H1 (cell line): ENCODE data around the gene PLK5. TPM values are rescaled to one million over a fixed set of nuclear protein-coding genes. Genes with fewer than 3 reads are reported as not detected.

Experiments
- CTCF ChIA-PET: fragments of 300-600 bp; sonication (Branson Sonifier 250); formaldehyde crosslinking; loops from one replicate; lab custom pipeline; 2021; ENCODE audit not compliant: partially characterized antibody; lab: Charles Lee
- POLR2A ChIA-PET: fragments of 300-600 bp; sonication (Branson Sonifier 250); formaldehyde crosslinking; loops from one replicate; lab custom pipeline; 2021; ENCODE audit warnings: inconsistent platforms; ENCODE audit not compliant: partially characterized antibody; lab: Charles Lee
- DNase-seq, 2 experiments: peaks; one replicate each; pipeline versions ENCODE4 v3.0.0 to v3.0.0-alpha.2; 2010 to 2022; ENCODE audit warnings: low spot score in 2 of 2, low read depth in 1 of 2, mixed read lengths in 1 of 2
- FAIRE-seq: peaks from 2 replicates; lab custom pipeline; 2011; peaks lifted over from hg19 to GRCh38; lab: Jason Lieb, UNC
- H2AFZ ChIP-seq: 2 replicates; pipeline ENCODE4 v1.8.1; 2012; ENCODE audit warnings: low read length, inconsistent platforms
- H2AK5ac ChIP-seq: 2 replicates; pipeline ENCODE4 v1.6.1; 2013; ENCODE audit warnings: low read depth, low read length
- H2BK120ac ChIP-seq: replicated peaks from 2 replicates; pipeline ENCODE3; 2013; ENCODE audit warnings: low read depth, low read length, inconsistent platforms
- H2BK12ac ChIP-seq: 2 replicates; pipeline ENCODE4 v1.6.1; 2013; ENCODE audit warnings: low read depth, low read length
- H2BK15ac ChIP-seq: 2 replicates; pipeline ENCODE4 v1.6.1; 2013; ENCODE audit warnings: low read length
- H2BK20ac ChIP-seq: 2 replicates; pipeline ENCODE4 v1.6.1; 2013; ENCODE audit warnings: low read length
- H2BK5ac ChIP-seq: 2 replicates; pipeline ENCODE4 v1.6.1; 2013; ENCODE audit warnings: low read depth, low read length
- H3K14ac ChIP-seq: 2 replicates; pipeline ENCODE4 v1.6.1; 2013; ENCODE audit warnings: inconsistent platforms; ENCODE audit not compliant: insufficient read length
- H3K18ac ChIP-seq: 2 replicates; pipeline ENCODE4 v1.6.1; 2013; ENCODE audit warnings: low read length; ENCODE audit errors: extremely low read depth
- H3K23ac ChIP-seq: 2 replicates; pipeline ENCODE4 v1.6.1; 2013; ENCODE audit warnings: inconsistent platforms; ENCODE audit not compliant: insufficient read length
- H3K23me2 ChIP-seq: 2 replicates; pipeline ENCODE4 v1.6.1; 2013; ENCODE audit warnings: low read depth, low read length
- H3K27ac ChIP-seq: 2 replicates; pipeline ENCODE4 v1.6.1; 2011; ENCODE audit warnings: low read depth, low read length, inconsistent platforms
- H3K27me3 ChIP-seq, 4 experiments: replicated peaks in 1 of 4; 1 replicate in 1 of 4; 2 replicates in 3 of 4; pipeline versions ENCODE4 v1.6.1 to v1.8.1; 2011 to 2013; ENCODE audit warnings: low read length in 3 of 4, mild to moderate bottlenecking in 3 of 4, inconsistent platforms in 2 of 4, mixed read lengths in 2 of 4, moderate library complexity in 1 of 4; ENCODE audit not compliant: control insufficient read depth in 3 of 4, insufficient read depth in 3 of 4; ENCODE audit errors: extremely low read depth in 1 of 4
- H3K36me3 ChIP-seq, 4 experiments: 2 replicates each; pipeline versions ENCODE4 v1.6.1 to v1.8.1; 2011 to 2013; ENCODE audit warnings: mild to moderate bottlenecking in 4 of 4, low read length in 3 of 4, moderate library complexity in 2 of 4, control low read depth in 1 of 4, inconsistent platforms in 1 of 4; ENCODE audit not compliant: insufficient read depth in 4 of 4, control insufficient read depth in 2 of 4
- H3K4ac ChIP-seq: replicated peaks from 2 replicates; pipeline ENCODE3; 2013; ENCODE audit warnings: low read length, low read depth, mixed read lengths, inconsistent platforms; ENCODE audit not compliant: insufficient read length
- H3K4me1 ChIP-seq, 4 experiments: replicated peaks in 1 of 4; 1 replicate in 1 of 4; 2 replicates in 3 of 4; pipeline versions ENCODE4 v1.6.1 to v1.8.1; 2011 to 2013; ENCODE audit warnings: low read length in 3 of 4, inconsistent platforms in 2 of 4, mixed read lengths in 1 of 4; ENCODE audit not compliant: insufficient read depth in 4 of 4, control insufficient read depth in 3 of 4
- H3K4me2 ChIP-seq, 2 experiments: 2 replicates each; pipeline versions ENCODE4 v1.6.1 to v1.8.1; 2011 to 2013; ENCODE audit warnings: low read depth in 2 of 2, low read length in 2 of 2, control low read depth in 1 of 2, inconsistent platforms in 1 of 2, mild to moderate bottlenecking in 1 of 2; ENCODE audit not compliant: insufficient read depth in 1 of 2
- H3K4me3 ChIP-seq, 4 experiments: fragments of 200-600, 300-600 bp in 1 of 4; sonication (generic), shearing (Covaris generic), sonication (Bioruptor Twin) in 1 of 4; 2 replicates each; pipeline versions ENCODE4 v1.5.1 to v1.8.1; 2011 to 2016; ENCODE audit warnings: low read length in 4 of 4, low read depth in 3 of 4, control low read depth in 2 of 4, inconsistent platforms in 2 of 4, mild to moderate bottlenecking in 2 of 4, mixed read lengths in 1 of 4, moderate library complexity in 1 of 4; ENCODE audit not compliant: insufficient read depth in 2 of 4; ENCODE audit errors: extremely low read depth in 1 of 4
- H3K56ac ChIP-seq: replicated peaks from 2 replicates; pipeline ENCODE3; 2013; ENCODE audit warnings: low read depth, mild to moderate bottlenecking, mixed read lengths, low read length, inconsistent platforms; ENCODE audit not compliant: insufficient read length
- H3K79me1 ChIP-seq: 2 replicates; pipeline ENCODE4 v1.6.1; 2013; ENCODE audit warnings: low read depth, low read length, control low read depth
- H3K79me2 ChIP-seq, 2 experiments: 2 replicates each; pipeline versions ENCODE4 v1.6.1 to v1.8.1; 2012 to 2013; ENCODE audit warnings: low read length in 2 of 2, mild to moderate bottlenecking in 2 of 2, inconsistent platforms in 1 of 2; ENCODE audit not compliant: insufficient read depth in 2 of 2, control insufficient read depth in 1 of 2
- H3K9ac ChIP-seq, 4 experiments: replicated peaks in 1 of 4; 1 replicate in 1 of 4; 2 replicates in 3 of 4; pipeline versions ENCODE4 v1.6.1 to v1.8.1; 2011 to 2013; ENCODE audit warnings: low read depth in 3 of 4, low read length in 3 of 4, control low read depth in 2 of 4, mild to moderate bottlenecking in 2 of 4, moderate library complexity in 2 of 4, inconsistent platforms in 1 of 4; ENCODE audit errors: extremely low read depth in 1 of 4
- H3K9me3 ChIP-seq, 2 experiments: 2 replicates each; pipeline versions ENCODE4 v1.6.1 to v1.8.1; 2012 to 2013; ENCODE audit warnings: mild to moderate bottlenecking in 2 of 2, moderate library complexity in 2 of 2, control low read depth in 1 of 2, inconsistent platforms in 1 of 2, low read depth in 1 of 2, low read length in 1 of 2, mixed read lengths in 1 of 2; ENCODE audit not compliant: insufficient read depth in 2 of 2
- H4K20me1 ChIP-seq, 2 experiments: replicated peaks in 1 of 2; 2 replicates each; pipeline versions ENCODE3 to v1.8.1; 2011 to 2013; ENCODE audit warnings: inconsistent platforms in 2 of 2, low read length in 2 of 2, mild to moderate bottlenecking in 1 of 2; ENCODE audit not compliant: insufficient read depth in 2 of 2, control insufficient read depth in 1 of 2
- H4K5ac ChIP-seq: 2 replicates; pipeline ENCODE4 v1.6.1; 2013; ENCODE audit warnings: low read length, low read depth, mixed read lengths, inconsistent platforms; ENCODE audit not compliant: insufficient read length
- H4K8ac ChIP-seq: 2 replicates; pipeline ENCODE4 v1.8.0; 2013; ENCODE audit warnings: mild to moderate bottlenecking, moderate library complexity, low read length, inconsistent platforms; ENCODE audit not compliant: insufficient read depth; ENCODE audit errors: extremely low read depth
- H4K91ac ChIP-seq: replicated peaks from 2 replicates; pipeline ENCODE3; 2013; ENCODE audit warnings: low read length, mixed read lengths, inconsistent platforms; ENCODE audit not compliant: insufficient read length
- EGR1 ChIP-seq: IDR thresholded peaks from 2 replicates; pipeline ENCODE4 v1.6.1; 2011; ENCODE audit warnings: low read depth, low read length, borderline replicate concordance
- EP300 ChIP-seq, 2 experiments: IDR thresholded peaks; 1 replicate in 1 of 2; 2 replicates in 1 of 2; pipeline ENCODE4 v1.6.1; 2011 to 2012; ENCODE audit warnings: low read depth in 2 of 2, low read length in 2 of 2, mild to moderate bottlenecking in 2 of 2, borderline replicate concordance in 1 of 2, inconsistent platforms in 1 of 2, moderate library complexity in 1 of 2
- JUN ChIP-seq: IDR thresholded peaks from 2 replicates; pipeline ENCODE4 v1.6.1; 2011; ENCODE audit warnings: low read depth, mild to moderate bottlenecking, improper control_type of control experiment, low read length
- MAX ChIP-seq: IDR thresholded peaks from 2 replicates; pipeline ENCODE4 v1.6.1; 2012; ENCODE audit warnings: inconsistent platforms
- PHF8 ChIP-seq: fragments of 200-600 bp; sonication (generic); conservative IDR thresholded peaks from 2 replicates; pipeline ENCODE4 v1.7.1; 2012; ENCODE audit warnings: low read depth, mild to moderate bottlenecking, inconsistent platforms, low read length, moderate library complexity
- SIX5 ChIP-seq: IDR thresholded peaks from 2 replicates; pipeline ENCODE4 v1.6.1; 2011; ENCODE audit warnings: mild to moderate bottlenecking, low read depth, low read length
- ZNF274 ChIP-seq: IDR thresholded peaks from 2 replicates; pipeline ENCODE4 v1.7.0; 2012; ENCODE audit warnings: low read length, borderline replicate concordance; ENCODE audit errors: extremely low read depth
- WGBS, 2 experiments: shearing (Covaris generic) in 1 of 2; methylation state at CpG; one replicate each; pipeline versions ENCODE4 v1.1.6 to v1.1.7; 2013 to 2015; ENCODE audit warnings: low lambda C conversion rate in 2 of 2, mixed read lengths in 2 of 2, inconsistent platforms in 1 of 2, low coverage in 1 of 2, missing lambda C conversion rate in 1 of 2; ENCODE audit not compliant: insufficient replicate concordance in 2 of 2, insufficient coverage in 1 of 2, insufficient read length in 1 of 2; ENCODE audit errors: extremely low coverage in 1 of 2, missing lambda C conversion rate in 1 of 2; 5-methylcytosine and 5-hydroxymethylcytosine counted together
- polyA plus RNA-seq, 7 experiments: library from polyadenylated mRNA; depleted of rRNA in 3 of 7; stranded (reverse) in 5 of 7; unstranded in 2 of 7; fragments of >200 nt in 5 of 7; fragments of 200-250 nt in 2 of 7; gene quantifications; 1 replicate in 5 of 7; 2 replicates in 1 of 7; 4 replicates in 1 of 7; pipeline versions ENCODE4 v1.2.1 to v1.2.3, GENCODE V29; 2011 to 2013; ENCODE audit warnings: missing spikeins in 2 of 7, mixed read lengths in 2 of 7
- total RNA-seq: library from RNA; stranded (reverse); fragmentation: NEBNext Ultra II Directional; extraction: Animal tissue kit (Norgen Biotek cat#: 25700); gene quantifications from 2 replicates; pipeline ENCODE4 v1.2.1, GENCODE V29; 2021

The PLK5 gene
- total and polyA plus RNA-seq, 2 of the 8 experiments (the other 6 are each of a cell fraction or from before 2014, with no cell fraction given): 0.43 to 0.45 TPM

GRCh38 chr19:1481893-1482360 lies 42.0 kb upstream of the PLK5 start:
- ChIA-PET CTCF (interaction anchor here (0.7 to 1.1 kb wide), 4 partner anchors 16 to 34 kb away, joined by 3 to 4 read pairs (median 3); no protein-coding TSS in a partner anchor), POLR2A (interaction anchor here (0.8 to 1.0 kb wide), 4 partner anchors 13 to 52 kb away, joined by 3 read pairs; no protein-coding TSS in a partner anchor)

More at GRCh38 chr19:1481893-1482360, 42.0 kb upstream of the PLK5 start:
- Histone ChIP-seq H3K79me1 (no peaks in the 10 kb centered on the region; the same call in 1 of the 2 replicates), H3K27me3 (no peaks in the 10 kb centered on the region), H3K79me2 (peaks cover 0 to 4% of the 10 kb centered on the region in 2 experiments; a peak in 1 of 4 replicates), H4K5ac (no peak overlapping the region), H3K23me2 (peaks cover 7% of the 10 kb centered on the region), H3K9ac (no peak overlapping the region), H2AFZ (no peak overlapping the region), H2BK20ac (no peak overlapping the region), H3K56ac (no peak overlapping the region), H2BK5ac (no peak overlapping the region), H2BK120ac (no peak overlapping the region), H2AK5ac (no peak overlapping the region), H3K4me1 (no peaks in the 10 kb centered on the region; a peak in 2 of 7 replicates), H3K4me3 (no peak overlapping the region), H3K4ac (no peak overlapping the region), H3K14ac (no peak overlapping the region), H3K18ac (no peak overlapping the region), H3K23ac (no peak overlapping the region), H3K4me2 (no peak overlapping the region), H3K27ac (no peak overlapping the region), H4K20me1 (no peaks in the 10 kb centered on the region), H2BK12ac (no peak overlapping the region), H4K8ac (no peak overlapping the region; the same call in 1 of the 2 replicates), H3K36me3 (peaks cover 0 to 3% (median 1%) of the 10 kb centered on the region in 4 experiments; a peak in 1 of 8 replicates), H3K9me3 (no peaks in the 10 kb centered on the region), H2BK15ac (no peak overlapping the region), H4K91ac (no peak overlapping the region)
- FAIRE-seq: no peak
- WGBS, 2 experiments: 93% methylated on average over 27 of the region's 36 CpGs; no CpG with 5 or more reads in 1 of the 2 experiments
- no peak for DNase-seq
- TF ChIP-seq ZNF274 (no peak), PHF8 (no peak), EP300 (IDR thresholded peaks at IDR 0.05; ENCODE audit: borderline replicate concordance in 1 of 2, low read depth in 2 of 2, low read length in 2 of 2) (no peak), EGR1 (no peak), MAX (no peak), JUN (no peak), SIX5 (no peak)
